Keratinocyte (primary cell): ENCODE measurements around the gene DLEC1.

Experiments used
- EZH2 ChIP-seq: IDR thresholded peaks from one replicate; pipeline ENCODE4 v1.6.1; 2012; ENCODE audit warnings: inconsistent platforms, mild to moderate bottlenecking, low read length, moderate library complexity
- TF ChIP-seq, protein P1 (sequence below), 3 experiments: IDR thresholded peaks in 1 of 3; conservative IDR thresholded peaks in 1 of 3; optimal IDR thresholded peaks in 1 of 3; 2 replicates in 2 of 3; 3 replicates in 1 of 3; pipeline versions ENCODE3 to v1.5.1; 2011; ENCODE audit warnings: low read length in 3 of 3, mild to moderate bottlenecking in 3 of 3, moderate library complexity in 2 of 3, control low read depth in 1 of 3, inconsistent platforms in 1 of 3; ENCODE audit not compliant: insufficient read depth in 2 of 3; ENCODE audit errors: extremely low read depth in 1 of 3

DNA sequence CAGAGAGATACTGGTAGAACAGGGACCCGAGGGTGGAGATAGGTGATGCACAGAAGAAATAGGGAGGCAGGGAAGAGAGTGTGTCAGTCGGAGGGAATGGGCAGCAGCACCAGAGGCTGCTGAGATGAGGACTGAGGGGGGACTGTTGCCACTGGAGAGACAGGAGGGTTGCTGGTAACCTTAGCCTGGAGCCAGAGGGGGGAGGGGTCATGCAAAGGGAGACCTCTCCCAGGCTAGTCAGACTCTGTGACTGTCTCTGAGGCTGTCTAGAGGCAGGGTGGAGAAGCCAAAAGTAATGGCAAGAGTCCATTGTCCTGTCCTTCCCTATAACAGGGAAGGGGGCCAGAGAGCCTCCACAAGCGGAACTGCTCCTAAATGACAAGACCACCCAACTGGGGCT is 2.1 kb upstream of the DLEC1 start:
- TF ChIP-seq, protein P1, sequence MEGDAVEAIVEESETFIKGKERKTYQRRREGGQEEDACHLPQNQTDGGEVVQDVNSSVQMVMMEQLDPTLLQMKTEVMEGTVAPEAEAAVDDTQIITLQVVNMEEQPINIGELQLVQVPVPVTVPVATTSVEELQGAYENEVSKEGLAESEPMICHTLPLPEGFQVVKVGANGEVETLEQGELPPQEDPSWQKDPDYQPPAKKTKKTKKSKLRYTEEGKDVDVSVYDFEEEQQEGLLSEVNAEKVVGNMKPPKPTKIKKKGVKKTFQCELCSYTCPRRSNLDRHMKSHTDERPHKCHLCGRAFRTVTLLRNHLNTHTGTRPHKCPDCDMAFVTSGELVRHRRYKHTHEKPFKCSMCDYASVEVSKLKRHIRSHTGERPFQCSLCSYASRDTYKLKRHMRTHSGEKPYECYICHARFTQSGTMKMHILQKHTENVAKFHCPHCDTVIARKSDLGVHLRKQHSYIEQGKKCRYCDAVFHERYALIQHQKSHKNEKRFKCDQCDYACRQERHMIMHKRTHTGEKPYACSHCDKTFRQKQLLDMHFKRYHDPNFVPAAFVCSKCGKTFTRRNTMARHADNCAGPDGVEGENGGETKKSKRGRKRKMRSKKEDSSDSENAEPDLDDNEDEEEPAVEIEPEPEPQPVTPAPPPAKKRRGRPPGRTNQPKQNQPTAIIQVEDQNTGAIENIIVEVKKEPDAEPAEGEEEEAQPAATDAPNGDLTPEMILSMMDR (optimal IDR thresholded peaks at IDR 0.05 in 1 of 3, IDR thresholded peaks at IDR 0.05 in 1 of 3, conservative IDR thresholded peaks at IDR 0.05 in 1 of 3; ENCODE audit: extremely low read depth in 1 of 3, insufficient read depth in 2 of 3, low read length in 3 of 3): no peak
- no peak for TF ChIP-seq EZH2
